Thoracic aorta (tissue), 2 donors: ENCODE measurements around the gene CCDC85C. TPM values are rescaled to one million over a fixed set of nuclear protein-coding genes. Genes with fewer than 3 reads are reported as not detected.

Experiments used
- ATAC-seq: fragments of 150-250 bp; one replicate; pipeline ENCODE4 v1.8.0; 2017; ENCODE audit warnings: low read depth; ENCODE audit not compliant: insufficient number of reproducible peaks, low FRiP score
- DNase-seq: peaks from one replicate; pipeline ENCODE4 v3.0.0-alpha.2; 2020; ENCODE audit warnings: low spot score
- H3K27ac ChIP-seq, 2 donors: fragments of 200-600 bp; sonication (generic); 1 replicate in 1 of 2; 2 replicates in 1 of 2; pipeline ENCODE4 v1.5.1; 2016; ENCODE audit warnings: mild to moderate bottlenecking in 2 of 2, moderate library complexity in 2 of 2
- H3K27me3 ChIP-seq: fragments of 200-600 bp; sonication (generic); replicated peaks from 2 replicates; pipeline ENCODE4 v1.6.0; 2016; ENCODE audit warnings: mild to moderate bottlenecking; ENCODE audit not compliant: insufficient read depth
- H3K36me3 ChIP-seq: fragments of 200-600 bp; sonication (generic); one replicate; pipeline ENCODE4 v1.5.1; 2016
- H3K4me1 ChIP-seq, 2 donors: fragments of 200-600 bp; sonication (generic); 1 replicate in 1 of 2; 2 replicates in 1 of 2; pipeline versions ENCODE4 v1.5.1 to v1.6.0; 2016; ENCODE audit warnings: low read depth in 2 of 2, mild to moderate bottlenecking in 1 of 2; ENCODE audit not compliant: control insufficient read depth in 1 of 2
- H3K4me3 ChIP-seq: fragments of 200-600 bp; sonication (generic); 2 replicates; pipeline ENCODE4 v1.5.1; 2016; ENCODE audit warnings: mild to moderate bottlenecking
- H3K9me3 ChIP-seq: fragments of 200-600 bp; sonication (generic); 2 replicates; pipeline ENCODE4 v1.5.1; 2016
- total RNA-seq, 2 donors: library from RNA; depleted of rRNA; stranded (reverse); fragments of >200 nt; gene quantifications; one replicate each; pipeline versions ENCODE4 v1.1.0 to v1.2.3, GENCODE V29; 2016
- TF ChIP-seq, protein P1 (sequence below): fragments of 200-600 bp; sonication (generic); IDR thresholded peaks from one replicate; pipeline ENCODE4 v1.5.1; 2019; ENCODE audit warnings: antibody characterized with exemption

The CCDC85C gene
- total RNA-seq, 2 donors from 2014 or later, result 1.5 to 4.1 TPM

DNA sequence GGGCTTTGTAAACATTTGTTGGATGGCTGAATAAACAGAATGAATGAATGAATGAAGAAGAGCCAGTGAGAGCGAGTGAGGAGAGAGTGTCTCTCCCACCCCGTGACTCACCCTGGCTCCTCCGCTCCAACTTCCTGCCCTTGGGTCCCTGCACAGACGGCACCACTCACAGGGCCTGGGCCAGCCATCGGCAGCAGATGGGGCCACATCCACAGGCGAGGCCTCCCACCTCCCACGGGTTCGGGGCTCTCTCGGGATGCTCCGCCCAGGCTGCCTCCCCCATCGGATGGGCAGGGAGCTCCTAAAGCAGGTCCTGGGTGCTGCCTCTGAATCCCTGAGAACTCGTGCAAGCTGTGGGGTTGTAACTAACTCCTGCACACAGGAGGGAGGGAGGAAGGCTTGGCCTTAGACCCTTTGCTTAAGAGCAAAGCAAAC lies 81.5 kb downstream of the CCDC85C start:
- ATAC-seq, result no peak
- no peak overlapping the region for H3K4me3 ChIP-seq
- DNase-seq, result no peak
- no peaks in the 10 kb centered on the region for H3K27me3 ChIP-seq
- no peaks in the 10 kb centered on the region for H3K36me3 ChIP-seq
- TF ChIP-seq, protein P1, sequence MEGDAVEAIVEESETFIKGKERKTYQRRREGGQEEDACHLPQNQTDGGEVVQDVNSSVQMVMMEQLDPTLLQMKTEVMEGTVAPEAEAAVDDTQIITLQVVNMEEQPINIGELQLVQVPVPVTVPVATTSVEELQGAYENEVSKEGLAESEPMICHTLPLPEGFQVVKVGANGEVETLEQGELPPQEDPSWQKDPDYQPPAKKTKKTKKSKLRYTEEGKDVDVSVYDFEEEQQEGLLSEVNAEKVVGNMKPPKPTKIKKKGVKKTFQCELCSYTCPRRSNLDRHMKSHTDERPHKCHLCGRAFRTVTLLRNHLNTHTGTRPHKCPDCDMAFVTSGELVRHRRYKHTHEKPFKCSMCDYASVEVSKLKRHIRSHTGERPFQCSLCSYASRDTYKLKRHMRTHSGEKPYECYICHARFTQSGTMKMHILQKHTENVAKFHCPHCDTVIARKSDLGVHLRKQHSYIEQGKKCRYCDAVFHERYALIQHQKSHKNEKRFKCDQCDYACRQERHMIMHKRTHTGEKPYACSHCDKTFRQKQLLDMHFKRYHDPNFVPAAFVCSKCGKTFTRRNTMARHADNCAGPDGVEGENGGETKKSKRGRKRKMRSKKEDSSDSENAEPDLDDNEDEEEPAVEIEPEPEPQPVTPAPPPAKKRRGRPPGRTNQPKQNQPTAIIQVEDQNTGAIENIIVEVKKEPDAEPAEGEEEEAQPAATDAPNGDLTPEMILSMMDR, result no peak
- no peak overlapping the region for H3K27ac ChIP-seq
- no peaks in the 10 kb centered on the region for H3K9me3 ChIP-seq
- no peaks in the 10 kb centered on the region for H3K4me1 ChIP-seq

- no peaks in the 10 kb centered on the region for H3K36me3 ChIP-seq
- no peaks in the 10 kb centered on the region for H3K4me1 ChIP-seq
- H3K9me3 ChIP-seq, result no peaks in the 10 kb centered on the region
- TF ChIP-seq, protein P1, result no peak
- H3K27ac ChIP-seq, result no peak overlapping the region
- H3K4me3 ChIP-seq, result no peak overlapping the region
- DNase-seq, result no peak
- ATAC-seq, result no peak
- no peaks in the 10 kb centered on the region for H3K27me3 ChIP-seq
Measured at GRCh38 chr14:99522025-99522401, 82.0 kb downstream of the CCDC85C start.

DNA sequence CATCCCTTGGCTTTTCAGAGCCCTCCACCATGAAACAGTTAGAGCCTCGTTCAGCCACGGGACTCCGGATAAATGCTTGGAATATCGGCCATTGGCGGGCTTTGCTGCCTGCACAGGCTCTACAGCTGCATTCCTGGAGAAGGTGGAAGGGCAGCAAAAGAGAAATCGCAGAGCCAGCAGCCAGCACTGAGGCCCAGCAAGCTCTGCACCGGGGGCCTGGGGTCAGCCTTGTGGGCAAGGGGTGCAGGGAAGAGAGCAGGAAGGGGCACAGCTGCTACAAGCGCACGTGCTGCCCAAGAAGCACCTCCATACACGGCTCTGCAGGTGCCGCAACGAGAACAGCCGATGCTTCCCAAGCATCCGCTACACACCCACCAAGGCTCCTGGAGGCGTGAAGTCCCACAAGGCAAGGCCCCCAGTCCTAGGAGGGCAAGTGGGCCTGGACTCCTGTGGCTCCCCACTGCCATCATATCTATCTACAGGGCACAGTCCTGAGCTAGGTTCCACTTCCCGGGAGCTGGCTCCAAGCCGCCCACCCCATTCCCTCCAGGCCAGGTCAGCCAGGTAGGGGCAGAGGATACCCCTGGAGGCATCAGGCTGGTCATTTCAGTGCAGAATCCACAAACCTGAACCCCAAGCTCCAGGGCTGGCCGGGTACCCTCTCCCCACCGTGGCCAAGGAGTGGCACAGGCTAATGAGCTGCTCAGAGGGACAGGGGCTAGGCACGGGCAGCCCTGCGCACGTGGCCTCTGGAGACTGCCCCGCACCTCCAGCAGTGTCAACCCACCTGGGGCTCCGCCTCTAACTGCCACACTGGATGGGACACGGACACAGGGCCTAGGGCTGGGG lies 82.6 kb downstream of the CCDC85C start:
- Histone ChIP-seq H3K4me1 (no peaks in the 10 kb centered on the region), H3K4me3 (no peak overlapping the region), H3K9me3 (no peaks in the 10 kb centered on the region), H3K27ac (no peak overlapping the region), H3K36me3 (no peaks in the 10 kb centered on the region), H3K27me3 (no peaks in the 10 kb centered on the region)
- TF ChIP-seq, protein P1, result no peak
- DNase-seq (no peak), ATAC-seq (no peak)

GRCh38 chr14:99520571-99521081 lies 83.4 kb downstream of the CCDC85C start:
- Histone ChIP-seq H3K27me3 (no peaks in the 10 kb centered on the region), H3K4me3 (no peak overlapping the region), H3K27ac (no peak overlapping the region), H3K9me3 (no peaks in the 10 kb centered on the region), H3K4me1 (no peaks in the 10 kb centered on the region), H3K36me3 (no peaks in the 10 kb centered on the region)
- no peak for ATAC-seq
- TF ChIP-seq, protein P1, result no peak
- no peak for DNase-seq

GRCh38 chr14:99519931-99520421 lies 84.0 kb downstream of the CCDC85C start:
- Histone ChIP-seq H3K4me1 (no peaks in the 10 kb centered on the region), H3K4me3 (no peak overlapping the region), H3K36me3 (no peaks in the 10 kb centered on the region), H3K27ac (no peak overlapping the region), H3K27me3 (no peaks in the 10 kb centered on the region), H3K9me3 (no peaks in the 10 kb centered on the region)
- DNase-seq, result no peak
- TF ChIP-seq, protein P1, result no peak
- ATAC-seq, result no peak
